ENCODE data around the gene PARD3. TPM values are rescaled to one million over a fixed set of nuclear protein-coding genes. Genes with fewer than 3 reads are reported as not detected.

Gene PARD3
- total and polyA plus RNA-seq, 2 donors (not counting 1 experiment from before 2014, with no cell fraction given) = 24.0 to 46.4 TPM

DNA sequence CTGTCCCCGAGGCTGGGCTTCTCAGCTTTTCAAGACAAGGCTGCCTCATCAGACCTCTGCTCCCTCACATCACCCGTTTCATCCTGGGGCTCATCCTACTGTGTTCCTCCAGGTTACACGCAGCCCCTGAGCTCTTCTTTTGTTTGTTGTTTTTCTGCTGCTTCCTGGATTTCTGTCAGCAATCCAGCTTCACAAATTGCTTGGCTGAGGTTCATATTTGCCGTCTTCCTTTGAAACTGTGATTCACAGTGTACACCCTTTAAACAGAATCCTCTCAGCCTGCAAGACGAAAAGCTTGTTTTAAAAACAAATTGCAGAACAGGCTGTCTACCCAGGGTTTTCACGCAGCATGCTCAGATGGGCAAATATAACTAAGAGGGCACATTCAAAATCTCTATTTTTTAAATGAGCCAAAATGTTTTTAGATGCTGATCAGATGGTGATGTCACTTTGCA, 39.1 kb upstream of the PARD3 start:
- TF ChIP-seq, protein P1, sequence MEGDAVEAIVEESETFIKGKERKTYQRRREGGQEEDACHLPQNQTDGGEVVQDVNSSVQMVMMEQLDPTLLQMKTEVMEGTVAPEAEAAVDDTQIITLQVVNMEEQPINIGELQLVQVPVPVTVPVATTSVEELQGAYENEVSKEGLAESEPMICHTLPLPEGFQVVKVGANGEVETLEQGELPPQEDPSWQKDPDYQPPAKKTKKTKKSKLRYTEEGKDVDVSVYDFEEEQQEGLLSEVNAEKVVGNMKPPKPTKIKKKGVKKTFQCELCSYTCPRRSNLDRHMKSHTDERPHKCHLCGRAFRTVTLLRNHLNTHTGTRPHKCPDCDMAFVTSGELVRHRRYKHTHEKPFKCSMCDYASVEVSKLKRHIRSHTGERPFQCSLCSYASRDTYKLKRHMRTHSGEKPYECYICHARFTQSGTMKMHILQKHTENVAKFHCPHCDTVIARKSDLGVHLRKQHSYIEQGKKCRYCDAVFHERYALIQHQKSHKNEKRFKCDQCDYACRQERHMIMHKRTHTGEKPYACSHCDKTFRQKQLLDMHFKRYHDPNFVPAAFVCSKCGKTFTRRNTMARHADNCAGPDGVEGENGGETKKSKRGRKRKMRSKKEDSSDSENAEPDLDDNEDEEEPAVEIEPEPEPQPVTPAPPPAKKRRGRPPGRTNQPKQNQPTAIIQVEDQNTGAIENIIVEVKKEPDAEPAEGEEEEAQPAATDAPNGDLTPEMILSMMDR (conservative IDR thresholded peaks at IDR 0.05 in 1 of 2, IDR thresholded peaks at IDR 0.05 in 1 of 2; ENCODE audit: low read depth in 1 of 2, low read length in 2 of 2) = no peak
- no peak for TF ChIP-seq EZH2 (IDR thresholded peaks at IDR 0.05; ENCODE audit: low read length, missing control alignments)
- H3K36me3 ChIP-seq (ENCODE audit: control insufficient read depth, insufficient read depth, low read length) = no peaks in the 10 kb centered on the region
- peak overlapping the region; percentile 63 for H2AFZ ChIP-seq (ENCODE audit: low read length)
- H3K4me3 ChIP-seq (replicated peaks in 1 of 4; ENCODE audit: control extremely low read depth in 1 of 4, insufficient read depth in 1 of 4, low read depth in 3 of 4, low read length in 4 of 4) = peak overlapping the region in 3 of 4 experiments; percentile 1 to 25 (median 15)
- H3K4me2 ChIP-seq (ENCODE audit: extremely low read depth, insufficient read depth, low read length) = peak overlapping the region; percentile 75
- no peak overlapping the region for H3K9ac ChIP-seq (ENCODE audit: insufficient read depth, low read length)
- H3K27me3 ChIP-seq (ENCODE audit: control insufficient read depth, insufficient read depth, low read length) = no peaks in the 10 kb centered on the region
- H3K4me1 ChIP-seq (ENCODE audit: control insufficient read depth, extremely low read depth, insufficient read depth, low read length) = no peaks in the 10 kb centered on the region
- no peaks in the 10 kb centered on the region for H4K20me1 ChIP-seq (ENCODE audit: control insufficient read depth, extremely low read depth, insufficient read depth, low read length)
- H3K79me2 ChIP-seq (ENCODE audit: control insufficient read depth, insufficient read depth, low read length) = no peaks in the 10 kb centered on the region
- no peaks in the 10 kb centered on the region for H3K9me3 ChIP-seq (ENCODE audit: control insufficient read depth, insufficient read depth, low read depth, low read length)
- peak; percentile 57 to 62 for DNase-seq (ENCODE audit: low read depth in 2 of 2)
- no peak overlapping the region for H3K27ac ChIP-seq (ENCODE audit: insufficient read depth, low read length)

DNA sequence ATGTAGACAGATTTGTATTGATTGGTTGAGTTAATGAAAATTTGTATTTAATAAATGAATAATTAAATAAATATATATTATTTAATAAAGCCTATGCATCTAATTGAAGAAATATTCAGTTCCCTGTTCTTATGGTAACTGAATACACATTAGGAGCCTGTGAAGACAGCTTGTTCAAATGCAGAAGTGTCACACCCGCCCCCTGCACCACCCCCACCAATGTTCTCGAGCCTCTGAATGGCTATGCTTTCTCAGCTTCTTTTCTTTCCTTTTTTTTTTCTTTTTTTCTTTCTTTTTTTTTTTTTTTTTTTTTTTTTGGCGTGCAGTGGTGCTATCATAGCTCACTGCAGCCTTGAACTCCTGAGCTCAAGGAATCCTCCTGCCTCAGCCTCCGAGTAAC, 38.3 kb upstream of the PARD3 start:
- no peaks in the 10 kb centered on the region for H3K79me2 ChIP-seq (ENCODE audit: control insufficient read depth, insufficient read depth, low read length)
- no peak overlapping the region for H2AFZ ChIP-seq (ENCODE audit: low read length)
- no peak overlapping the region for H3K9ac ChIP-seq (ENCODE audit: insufficient read depth, low read length)
- no peaks in the 10 kb centered on the region for H3K36me3 ChIP-seq (ENCODE audit: control insufficient read depth, insufficient read depth, low read length)
- H4K20me1 ChIP-seq (ENCODE audit: control insufficient read depth, extremely low read depth, insufficient read depth, low read length) = no peaks in the 10 kb centered on the region
- H3K27ac ChIP-seq (ENCODE audit: insufficient read depth, low read length) = no peak overlapping the region
- H3K4me1 ChIP-seq (ENCODE audit: control insufficient read depth, extremely low read depth, insufficient read depth, low read length) = no peaks in the 10 kb centered on the region
- H3K27me3 ChIP-seq (ENCODE audit: control insufficient read depth, insufficient read depth, low read length) = no peaks in the 10 kb centered on the region
- no peak for DNase-seq (ENCODE audit: low read depth in 2 of 2)
- no peak overlapping the region for H3K4me3 ChIP-seq (replicated peaks in 1 of 4; ENCODE audit: control extremely low read depth in 1 of 4, insufficient read depth in 1 of 4, low read depth in 3 of 4, low read length in 4 of 4)
- TF ChIP-seq, protein P1 (conservative IDR thresholded peaks at IDR 0.05 in 1 of 2, IDR thresholded peaks at IDR 0.05 in 1 of 2; ENCODE audit: low read depth in 1 of 2, low read length in 2 of 2) = no peak
- no peak for TF ChIP-seq EZH2 (IDR thresholded peaks at IDR 0.05; ENCODE audit: low read length, missing control alignments)
- H3K4me2 ChIP-seq (ENCODE audit: extremely low read depth, insufficient read depth, low read length) = no peak overlapping the region
- no peaks in the 10 kb centered on the region for H3K9me3 ChIP-seq (ENCODE audit: control insufficient read depth, insufficient read depth, low read depth, low read length)

DNA sequence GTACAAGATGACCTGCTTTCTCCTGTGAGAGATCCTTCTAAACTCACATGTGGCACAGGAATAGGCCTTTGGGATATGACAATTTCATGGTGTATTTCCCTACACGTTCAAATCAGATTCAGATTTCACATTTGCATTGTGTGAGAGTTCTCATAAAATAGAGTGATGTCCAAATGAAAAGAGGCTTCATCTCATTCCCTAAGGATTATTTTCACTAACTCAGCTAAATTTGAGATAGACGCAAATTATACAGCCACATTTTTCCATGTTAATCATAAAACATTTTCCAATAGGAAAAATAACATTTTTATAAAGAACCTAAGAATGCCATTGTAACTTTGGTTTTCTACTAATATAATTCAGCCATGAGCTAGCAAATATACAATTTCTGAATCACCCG, 35.5 kb upstream of the PARD3 start:
- Histone ChIP-seq H3K4me1 (ENCODE audit: control insufficient read depth, extremely low read depth, insufficient read depth, low read length) (no peaks in the 10 kb centered on the region), H3K36me3 (ENCODE audit: control insufficient read depth, insufficient read depth, low read length) (no peaks in the 10 kb centered on the region), H3K4me3 (replicated peaks in 1 of 4; ENCODE audit: control extremely low read depth in 1 of 4, insufficient read depth in 1 of 4, low read depth in 3 of 4, low read length in 4 of 4) (no peak overlapping the region), H3K9me3 (ENCODE audit: control insufficient read depth, insufficient read depth, low read depth, low read length) (no peaks in the 10 kb centered on the region), H3K4me2 (ENCODE audit: extremely low read depth, insufficient read depth, low read length) (no peak overlapping the region), H3K79me2 (ENCODE audit: control insufficient read depth, insufficient read depth, low read length) (no peaks in the 10 kb centered on the region), H3K27ac (ENCODE audit: insufficient read depth, low read length) (no peak overlapping the region), H2AFZ (ENCODE audit: low read length) (no peak overlapping the region), H4K20me1 (ENCODE audit: control insufficient read depth, extremely low read depth, insufficient read depth, low read length) (no peaks in the 10 kb centered on the region), H3K9ac (ENCODE audit: insufficient read depth, low read length) (no peak overlapping the region), H3K27me3 (ENCODE audit: control insufficient read depth, insufficient read depth, low read length) (no peaks in the 10 kb centered on the region)
- TF ChIP-seq, protein P1 (conservative IDR thresholded peaks at IDR 0.05 in 1 of 2, IDR thresholded peaks at IDR 0.05 in 1 of 2; ENCODE audit: low read depth in 1 of 2, low read length in 2 of 2) = no peak
- no peak for TF ChIP-seq EZH2 (IDR thresholded peaks at IDR 0.05; ENCODE audit: low read length, missing control alignments)
- DNase-seq (ENCODE audit: low read depth in 2 of 2) = no peak

All from fibroblast of lung (primary cell).